LNCAP (cell line): ENCODE data around the gene ESR2.

ENCODE experiments used
- CTCF ChIP-seq: fragments of 450-650 bp; IDR thresholded peaks from 2 replicates; pipeline ENCODE4 v1.5.1; 2017; ENCODE audit warnings: mild to moderate bottlenecking

ESR2 gene

GRCh38 chr14:64137657-64138290 lies 156.4 kb downstream of the ESR2 start:
- peak; percentile 67 for TF ChIP-seq CTCF

GRCh38 chr14:64126548-64126947 lies 167.6 kb downstream of the ESR2 start:
- no peak for TF ChIP-seq CTCF

GRCh38 chr14:64125270-64125669 lies 168.9 kb downstream of the ESR2 start:
- no peak for TF ChIP-seq CTCF

GRCh38 chr14:64123241-64123822 lies 170.8 kb downstream of the ESR2 start:
- TF ChIP-seq CTCF: no peak

GRCh38 chr14:64119980-64120379 lies 174.2 kb downstream of the ESR2 start:
- no peak for TF ChIP-seq CTCF

- no peak for TF ChIP-seq CTCF
These were observed 174.7 kb downstream of the ESR2 start for GRCh38 chr14:64119500-64119899.

- TF ChIP-seq CTCF: no peak
These were observed 175.3 kb downstream of the ESR2 start for GRCh38 chr14:64118892-64119291.
